Neural cell (in vitro differentiated cells): ENCODE data around the gene THRB. TPM values are rescaled to one million over a fixed set of nuclear protein-coding genes. Genes with fewer than 3 reads are reported as not detected.

Source experiments
- H2AFZ ChIP-seq: fragments of 200-600, 300-800 bp; sonication (generic), shearing (Covaris generic); 2 replicates; pipeline ENCODE4 v1.6.0; 2014; ENCODE audit warnings: low read depth, mild to moderate bottlenecking, antibody characterized with exemption, low read length, moderate library complexity
- H3F3A ChIP-seq: fragments of 200-600 bp; shearing (Covaris generic); 2 replicates; pipeline ENCODE4 v1.6.1; 2016; ENCODE audit warnings: mild to moderate bottlenecking, moderate library complexity, mixed read lengths, antibody characterized with exemption, low read length; ENCODE audit not compliant: insufficient read depth, poor library complexity, severe bottlenecking
- H3K27ac ChIP-seq: fragments of 200-600, 300-800 bp; sonication (generic), shearing (Covaris generic); 2 replicates; pipeline ENCODE4 v1.5.1; 2014; ENCODE audit warnings: mild to moderate bottlenecking, low read length, moderate library complexity
- H3K27me3 ChIP-seq: fragments of 300-800, 200-600 bp; sonication (generic), shearing (Covaris generic); 2 replicates; pipeline ENCODE4 v1.6.0; 2014; ENCODE audit warnings: mild to moderate bottlenecking, low read depth, low read length, moderate library complexity; ENCODE audit not compliant: insufficient read depth
- H3K36me3 ChIP-seq: fragments of 300-800, 200-600 bp; sonication (generic), shearing (Covaris generic); 2 replicates; pipeline ENCODE4 v1.5.1; 2014; ENCODE audit warnings: mild to moderate bottlenecking, antibody characterized with exemption, low read length, moderate library complexity; ENCODE audit not compliant: insufficient read depth
- H3K4me2 ChIP-seq: fragments of 300-800, 200-600 bp; sonication (generic), shearing (Covaris generic); 2 replicates; pipeline ENCODE4 v1.6.0; 2014; ENCODE audit warnings: mild to moderate bottlenecking, low read length
- H3K4me3 ChIP-seq: fragments of 300-800, 200-600 bp; sonication (generic), shearing (Covaris generic); 2 replicates; pipeline ENCODE4 v1.5.1; 2014; ENCODE audit warnings: mild to moderate bottlenecking, low read length, moderate library complexity
- H3K79me2 ChIP-seq: fragments of 200-600 bp; shearing (Covaris generic); replicated peaks from 2 replicates; pipeline ENCODE4 v1.6.0; 2014; ENCODE audit warnings: mild to moderate bottlenecking, low read length, moderate library complexity; ENCODE audit not compliant: insufficient read depth
- H3K9ac ChIP-seq: fragments of 300-800, 200-600 bp; sonication (generic), shearing (Covaris generic); 2 replicates; pipeline ENCODE4 v1.6.1; 2016; ENCODE audit warnings: mild to moderate bottlenecking, low read length, mixed read lengths
- H3K9me2 ChIP-seq: fragments of 200-600 bp; shearing (Covaris generic); 2 replicates; pipeline ENCODE4 v1.6.1; 2016; ENCODE audit warnings: mild to moderate bottlenecking, low read length, mixed read lengths; ENCODE audit not compliant: insufficient read depth
- H3K9me3 ChIP-seq: fragments of 200-600, 300-800 bp; sonication (generic), shearing (Covaris generic); 2 replicates; pipeline ENCODE4 v1.6.1; 2016; ENCODE audit warnings: mild to moderate bottlenecking, mixed run types, low read length, moderate library complexity, mixed read lengths
- H4K20me1 ChIP-seq: fragments of 200-600 bp; shearing (Covaris generic); 2 replicates; pipeline ENCODE4 v1.6.1; 2016; ENCODE audit warnings: mild to moderate bottlenecking, mixed run types; ENCODE audit not compliant: insufficient read depth
- EP300 ChIP-seq: fragments of 450-650 bp; conservative IDR thresholded peaks from 2 replicates; pipeline ENCODE4 v1.6.1; 2014; ENCODE audit warnings: antibody characterized with exemption, mild to moderate bottlenecking, moderate library complexity; ENCODE audit not compliant: poor library complexity, severe bottlenecking
- EZH2 ChIP-seq: fragments of 200-600, 300-800 bp; shearing (Covaris generic), sonication (generic); IDR thresholded peaks from 2 replicates; pipeline ENCODE4 v1.6.1; 2014; ENCODE audit warnings: antibody characterized with exemption, low read length, borderline replicate concordance, mild to moderate bottlenecking; ENCODE audit not compliant: insufficient read depth, poor library complexity, severe bottlenecking
- MXI1 ChIP-seq: fragments of 450-650 bp; conservative IDR thresholded peaks from 2 replicates; pipeline ENCODE4 v1.6.1; 2014; ENCODE audit warnings: antibody characterized with exemption, mild to moderate bottlenecking; ENCODE audit not compliant: poor library complexity, severe bottlenecking
- POLR2AphosphoS5 ChIP-seq: IDR thresholded peaks from 2 replicates; pipeline ENCODE4 v1.6.1; 2012
- RAD21 ChIP-seq: fragments of 450-650 bp; conservative IDR thresholded peaks from 2 replicates; pipeline ENCODE4 v1.6.1; 2014; ENCODE audit warnings: antibody characterized with exemption, mild to moderate bottlenecking, moderate library complexity
- SMC3 ChIP-seq: fragments of 450-650 bp; conservative IDR thresholded peaks from 2 replicates; pipeline ENCODE4 v1.6.1; 2014; ENCODE audit warnings: antibody characterized with exemption, mild to moderate bottlenecking, moderate library complexity; ENCODE audit not compliant: poor library complexity
- TAF1 ChIP-seq: IDR thresholded peaks from 2 replicates; pipeline ENCODE4 v1.6.1; 2012; ENCODE audit warnings: low read depth
- polyA plus RNA-seq: library from polyadenylated mRNA; depleted of rRNA; stranded (reverse); fragments of >200 nt; gene quantifications from 2 replicates; pipeline ENCODE4 v1.2.3, GENCODE V29; 2014
- TF ChIP-seq, protein P1 (sequence below): IDR thresholded peaks from 2 replicates; pipeline ENCODE4 v1.6.1; 2012; ENCODE audit warnings: borderline replicate concordance
- TF ChIP-seq, protein P2 (sequence below): fragments of 450-650 bp; IDR thresholded peaks from 2 replicates; pipeline ENCODE4 v1.5.1; 2014; ENCODE audit warnings: antibody characterized with exemption, mild to moderate bottlenecking, moderate library complexity; ENCODE audit not compliant: poor library complexity, severe bottlenecking

THRB gene
- polyA plus RNA-seq, 1 donor from 2014 or later: 1.7 TPM

DNA sequence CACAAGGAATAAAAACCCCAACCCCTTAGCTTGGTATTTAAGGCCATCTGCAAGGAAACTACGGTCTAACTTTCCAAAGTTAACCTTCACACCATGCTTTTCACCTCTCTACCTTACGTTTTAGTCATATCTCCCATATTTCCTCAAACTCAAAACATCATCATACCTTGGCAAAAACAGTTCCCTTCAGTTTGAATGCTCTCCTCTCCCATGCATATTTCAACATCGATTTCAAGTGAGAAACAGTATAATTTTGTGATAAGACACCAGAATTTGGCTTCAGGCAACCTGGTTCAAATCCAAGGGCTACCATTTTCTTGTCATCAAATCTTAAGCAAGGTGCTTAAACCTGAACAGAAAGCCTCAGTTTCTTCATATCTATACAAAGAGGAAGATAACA is 108.2 kb downstream of the THRB start:
- Histone ChIP-seq H3K9ac (no peak overlapping the region), H3K4me3 (no peak overlapping the region), H2AFZ (no peak overlapping the region), H3K27ac (no peak overlapping the region), H3K36me3 (no peaks in the 10 kb centered on the region), H3K4me2 (no peak overlapping the region), H4K20me1 (no peaks in the 10 kb centered on the region), H3F3A (peaks cover 6% of the 10 kb centered on the region), H3K79me2 (no peaks in the 10 kb centered on the region), H3K27me3 (no peaks in the 10 kb centered on the region), H3K9me2 (no peaks in the 10 kb centered on the region), H3K9me3 (no peaks in the 10 kb centered on the region)
- TF ChIP-seq TAF1: no peak
- TF ChIP-seq POLR2AphosphoS5: no peak
- TF ChIP-seq, protein P1, sequence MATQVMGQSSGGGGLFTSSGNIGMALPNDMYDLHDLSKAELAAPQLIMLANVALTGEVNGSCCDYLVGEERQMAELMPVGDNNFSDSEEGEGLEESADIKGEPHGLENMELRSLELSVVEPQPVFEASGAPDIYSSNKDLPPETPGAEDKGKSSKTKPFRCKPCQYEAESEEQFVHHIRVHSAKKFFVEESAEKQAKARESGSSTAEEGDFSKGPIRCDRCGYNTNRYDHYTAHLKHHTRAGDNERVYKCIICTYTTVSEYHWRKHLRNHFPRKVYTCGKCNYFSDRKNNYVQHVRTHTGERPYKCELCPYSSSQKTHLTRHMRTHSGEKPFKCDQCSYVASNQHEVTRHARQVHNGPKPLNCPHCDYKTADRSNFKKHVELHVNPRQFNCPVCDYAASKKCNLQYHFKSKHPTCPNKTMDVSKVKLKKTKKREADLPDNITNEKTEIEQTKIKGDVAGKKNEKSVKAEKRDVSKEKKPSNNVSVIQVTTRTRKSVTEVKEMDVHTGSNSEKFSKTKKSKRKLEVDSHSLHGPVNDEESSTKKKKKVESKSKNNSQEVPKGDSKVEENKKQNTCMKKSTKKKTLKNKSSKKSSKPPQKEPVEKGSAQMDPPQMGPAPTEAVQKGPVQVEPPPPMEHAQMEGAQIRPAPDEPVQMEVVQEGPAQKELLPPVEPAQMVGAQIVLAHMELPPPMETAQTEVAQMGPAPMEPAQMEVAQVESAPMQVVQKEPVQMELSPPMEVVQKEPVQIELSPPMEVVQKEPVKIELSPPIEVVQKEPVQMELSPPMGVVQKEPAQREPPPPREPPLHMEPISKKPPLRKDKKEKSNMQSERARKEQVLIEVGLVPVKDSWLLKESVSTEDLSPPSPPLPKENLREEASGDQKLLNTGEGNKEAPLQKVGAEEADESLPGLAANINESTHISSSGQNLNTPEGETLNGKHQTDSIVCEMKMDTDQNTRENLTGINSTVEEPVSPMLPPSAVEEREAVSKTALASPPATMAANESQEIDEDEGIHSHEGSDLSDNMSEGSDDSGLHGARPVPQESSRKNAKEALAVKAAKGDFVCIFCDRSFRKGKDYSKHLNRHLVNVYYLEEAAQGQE: no peak
- no peak for TF ChIP-seq SMC3
- no peak for TF ChIP-seq MXI1
- TF ChIP-seq EP300: no peak
- TF ChIP-seq EZH2: no peak
- no peak for TF ChIP-seq RAD21
- TF ChIP-seq, protein P2, sequence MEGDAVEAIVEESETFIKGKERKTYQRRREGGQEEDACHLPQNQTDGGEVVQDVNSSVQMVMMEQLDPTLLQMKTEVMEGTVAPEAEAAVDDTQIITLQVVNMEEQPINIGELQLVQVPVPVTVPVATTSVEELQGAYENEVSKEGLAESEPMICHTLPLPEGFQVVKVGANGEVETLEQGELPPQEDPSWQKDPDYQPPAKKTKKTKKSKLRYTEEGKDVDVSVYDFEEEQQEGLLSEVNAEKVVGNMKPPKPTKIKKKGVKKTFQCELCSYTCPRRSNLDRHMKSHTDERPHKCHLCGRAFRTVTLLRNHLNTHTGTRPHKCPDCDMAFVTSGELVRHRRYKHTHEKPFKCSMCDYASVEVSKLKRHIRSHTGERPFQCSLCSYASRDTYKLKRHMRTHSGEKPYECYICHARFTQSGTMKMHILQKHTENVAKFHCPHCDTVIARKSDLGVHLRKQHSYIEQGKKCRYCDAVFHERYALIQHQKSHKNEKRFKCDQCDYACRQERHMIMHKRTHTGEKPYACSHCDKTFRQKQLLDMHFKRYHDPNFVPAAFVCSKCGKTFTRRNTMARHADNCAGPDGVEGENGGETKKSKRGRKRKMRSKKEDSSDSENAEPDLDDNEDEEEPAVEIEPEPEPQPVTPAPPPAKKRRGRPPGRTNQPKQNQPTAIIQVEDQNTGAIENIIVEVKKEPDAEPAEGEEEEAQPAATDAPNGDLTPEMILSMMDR: no peak

DNA sequence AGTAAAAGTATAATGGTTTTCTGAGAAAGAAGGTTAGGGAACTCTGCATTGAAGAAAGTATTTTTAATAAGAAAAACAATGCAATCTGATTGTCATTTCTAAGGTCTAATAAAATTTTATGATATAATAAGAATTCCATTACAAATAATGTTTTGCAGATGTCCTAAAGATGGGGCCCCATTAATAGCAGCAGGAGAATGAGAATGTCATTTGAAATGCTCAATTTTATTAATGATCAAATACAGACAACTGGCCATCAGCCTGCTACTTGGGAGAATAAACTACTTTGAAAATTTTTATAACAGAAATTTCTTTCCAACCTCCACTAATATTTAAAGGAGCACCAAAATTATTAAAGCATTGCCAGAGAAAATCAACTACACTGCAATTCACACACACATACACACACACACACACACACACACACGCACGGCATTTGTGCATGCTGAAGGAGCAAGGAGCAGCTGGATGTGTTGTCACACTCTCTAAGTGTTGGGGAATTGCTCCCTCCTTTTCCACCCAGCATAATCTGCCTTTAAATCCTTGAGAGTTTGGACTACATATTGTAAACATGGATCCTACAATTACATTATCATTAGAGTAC is 109.5 kb downstream of the THRB start:
- no peaks in the 10 kb centered on the region for H3K79me2 ChIP-seq
- H3K9ac ChIP-seq: no peak overlapping the region
- no peaks in the 10 kb centered on the region for H4K20me1 ChIP-seq
- H2AFZ ChIP-seq: no peak overlapping the region
- H3K4me2 ChIP-seq: no peak overlapping the region
- no peaks in the 10 kb centered on the region for H3K27me3 ChIP-seq
- no peaks in the 10 kb centered on the region for H3K9me3 ChIP-seq
- H3K4me3 ChIP-seq: no peak overlapping the region
- H3K27ac ChIP-seq: no peak overlapping the region
- H3K9me2 ChIP-seq: no peaks in the 10 kb centered on the region
- H3F3A ChIP-seq: peaks cover 6% of the 10 kb centered on the region
- TF ChIP-seq EZH2: no peak
- TF ChIP-seq, protein P2: no peak
- TF ChIP-seq, protein P1: no peak
- TF ChIP-seq SMC3: no peak
- no peak for TF ChIP-seq EP300
- TF ChIP-seq MXI1: no peak
- TF ChIP-seq POLR2AphosphoS5: no peak
- TF ChIP-seq RAD21: no peak
- H3K36me3 ChIP-seq: no peaks in the 10 kb centered on the region
